Activated CD8-positive, alpha-beta T cell treated with anti-CD3 and anti-CD28 coated beads, Interleukin-2, amount 10 ng/mL, durations not matched to agents 7 days and 5 days (primary cell): Measurements from ENCODE around the gene CADM1. TPM values are rescaled to one million over a fixed set of nuclear protein-coding genes. Genes with fewer than 3 reads are reported as not detected.

Experiments used
- ATAC-seq: fragments of 150-1000 bp; cut with Tn5 transposase; one replicate; pipeline ENCODE4 v1.10.0; 2021; ENCODE audit warnings: moderate library complexity
- CTCF ChIA-PET: fragments of 350-600 bp; sonication (Branson Sonifier 250); formaldehyde crosslinking; loops from one replicate; lab custom pipeline; 2021; ENCODE audit warnings: antibody characterized with exemption; lab: Charles Lee
- POLR2A ChIA-PET: fragments of 350-600 bp; sonication (Branson Sonifier 250); formaldehyde crosslinking; loops from one replicate; lab custom pipeline; 2021; ENCODE audit warnings: antibody characterized with exemption; lab: Charles Lee
- DNase-seq: peaks from one replicate; pipeline ENCODE4 v3.0.0-alpha.2; 2020
- H3K27ac Mint-ChIP-seq: one replicate; pipeline ENCODE4 v1.8.0; 2021; ENCODE audit warnings: mild to moderate bottlenecking, mixed read lengths
- H3K27me3 Mint-ChIP-seq: one replicate; pipeline ENCODE4 v1.8.0; 2021; ENCODE audit warnings: low read depth, mixed read lengths
- H3K36me3 Mint-ChIP-seq: one replicate; pipeline ENCODE4 v1.8.0; 2021; ENCODE audit warnings: low read depth, mixed read lengths
- H3K4me1 Mint-ChIP-seq: one replicate; pipeline ENCODE4 v1.8.0; 2021; ENCODE audit warnings: low read depth, mixed read lengths
- H3K4me3 Mint-ChIP-seq: one replicate; pipeline ENCODE4 v1.8.0; 2021; ENCODE audit warnings: mild to moderate bottlenecking, mixed read lengths
- H3K9me3 Mint-ChIP-seq: one replicate; pipeline ENCODE4 v1.8.0; 2022; ENCODE audit warnings: mixed read lengths; ENCODE audit not compliant: insufficient read depth
- total RNA-seq, 2 experiments: library from RNA; stranded (reverse); gene quantifications; one replicate each; pipeline ENCODE4 v1.2.3, GENCODE V29; 2021

CADM1 gene
- total RNA-seq, 2 experiments from 2014 or later, result 0.31 to 0.74 TPM

GRCh38 chr11:115161876-115162275 lies 342.3 kb downstream of the CADM1 start:
- Mint-ChIP-seq H3K27me3 (no peaks in the 10 kb centered on the region), H3K4me3 (no peak overlapping the region), H3K9me3 (no peaks in the 10 kb centered on the region), H3K36me3 (no peaks in the 10 kb centered on the region), H3K4me1 (no peaks in the 10 kb centered on the region), H3K27ac (no peak overlapping the region)
- ATAC-seq (no peak), DNase-seq (no peak)
- POLR2A ChIA-PET, result no interaction called here
- CTCF ChIA-PET, result no interaction called here

GRCh38 chr11:115159207-115159606 lies 345.0 kb downstream of the CADM1 start:
- Mint-ChIP-seq H3K9me3 (no peaks in the 10 kb centered on the region), H3K36me3 (no peaks in the 10 kb centered on the region), H3K4me3 (no peak overlapping the region), H3K4me1 (no peaks in the 10 kb centered on the region), H3K27me3 (no peaks in the 10 kb centered on the region), H3K27ac (no peak overlapping the region)
- POLR2A ChIA-PET, result no interaction called here
- ATAC-seq (no peak), DNase-seq (no peak)
- CTCF ChIA-PET, result no interaction called here

- Mint-ChIP-seq H3K4me1 (no peaks in the 10 kb centered on the region), H3K9me3 (no peaks in the 10 kb centered on the region), H3K4me3 (no peak overlapping the region), H3K27me3 (no peaks in the 10 kb centered on the region), H3K27ac (no peak overlapping the region), H3K36me3 (no peaks in the 10 kb centered on the region)
- ChIA-PET POLR2A (no interaction called here), CTCF (no interaction called here)
- no peak for ATAC-seq
- DNase-seq, result no peak
Measured at GRCh38 chr11:115158053-115158452, 346.2 kb downstream of the CADM1 start.

GRCh38 chr11:115157247-115157646 lies 347.0 kb downstream of the CADM1 start:
- H3K27ac Mint-ChIP-seq, result no peak overlapping the region
- ChIA-PET POLR2A (no interaction called here), CTCF (no interaction called here)
- no peaks in the 10 kb centered on the region for H3K27me3 Mint-ChIP-seq
- no peaks in the 10 kb centered on the region for H3K4me1 Mint-ChIP-seq
- no peaks in the 10 kb centered on the region for H3K9me3 Mint-ChIP-seq
- no peak overlapping the region for H3K4me3 Mint-ChIP-seq
- DNase-seq, result no peak
- H3K36me3 Mint-ChIP-seq, result no peaks in the 10 kb centered on the region
- no peak for ATAC-seq

- ATAC-seq (no peak), DNase-seq (no peak)
- no peaks in the 10 kb centered on the region for H3K9me3 Mint-ChIP-seq
- CTCF ChIA-PET, result no interaction called here
- H3K27me3 Mint-ChIP-seq, result no peaks in the 10 kb centered on the region
- POLR2A ChIA-PET, result no interaction called here
- H3K27ac Mint-ChIP-seq, result no peak overlapping the region
- no peak overlapping the region for H3K4me3 Mint-ChIP-seq
- H3K4me1 Mint-ChIP-seq, result no peaks in the 10 kb centered on the region
- H3K36me3 Mint-ChIP-seq, result no peaks in the 10 kb centered on the region
Measured at GRCh38 chr11:115155978-115156377, 348.2 kb downstream of the CADM1 start.

GRCh38 chr11:115155320-115155719 lies 348.9 kb downstream of the CADM1 start:
- Mint-ChIP-seq H3K27me3 (no peaks in the 10 kb centered on the region), H3K4me3 (no peak overlapping the region), H3K27ac (no peak overlapping the region), H3K4me1 (no peaks in the 10 kb centered on the region), H3K36me3 (no peaks in the 10 kb centered on the region), H3K9me3 (no peaks in the 10 kb centered on the region)
- ChIA-PET CTCF (no interaction called here), POLR2A (no interaction called here)
- DNase-seq (no peak), ATAC-seq (no peak)

GRCh38 chr11:115154355-115154736 lies 349.9 kb downstream of the CADM1 start:
- CTCF ChIA-PET, result no interaction called here
- no peaks in the 10 kb centered on the region for H3K9me3 Mint-ChIP-seq
- no peak overlapping the region for H3K4me3 Mint-ChIP-seq
- no peak for ATAC-seq
- H3K27ac Mint-ChIP-seq, result no peak overlapping the region
- no peaks in the 10 kb centered on the region for H3K27me3 Mint-ChIP-seq
- no peaks in the 10 kb centered on the region for H3K36me3 Mint-ChIP-seq
- POLR2A ChIA-PET, result no interaction called here
- no peak for DNase-seq
- no peaks in the 10 kb centered on the region for H3K4me1 Mint-ChIP-seq

GRCh38 chr11:115153731-115154354 lies 350.4 kb downstream of the CADM1 start:
- Mint-ChIP-seq H3K4me3 (no peak overlapping the region), H3K9me3 (no peaks in the 10 kb centered on the region), H3K27ac (no peak overlapping the region), H3K36me3 (no peaks in the 10 kb centered on the region), H3K4me1 (no peaks in the 10 kb centered on the region), H3K27me3 (no peaks in the 10 kb centered on the region)
- no peak for DNase-seq
- ChIA-PET CTCF (no interaction called here), POLR2A (no interaction called here)
- no peak for ATAC-seq

- ChIA-PET CTCF (no interaction called here), POLR2A (no interaction called here)
- H3K27ac Mint-ChIP-seq, result no peak overlapping the region
- DNase-seq, result no peak
- H3K27me3 Mint-ChIP-seq, result no peaks in the 10 kb centered on the region
- no peak for ATAC-seq
- H3K36me3 Mint-ChIP-seq, result no peaks in the 10 kb centered on the region
- H3K4me1 Mint-ChIP-seq, result no peaks in the 10 kb centered on the region
- no peaks in the 10 kb centered on the region for H3K9me3 Mint-ChIP-seq
- no peak overlapping the region for H3K4me3 Mint-ChIP-seq
Measured at GRCh38 chr11:115153135-115153534, 351.1 kb downstream of the CADM1 start.

GRCh38 chr11:115151010-115151409 lies 353.2 kb downstream of the CADM1 start:
- ATAC-seq, result no peak
- no peak for DNase-seq
- Mint-ChIP-seq H3K27me3 (no peaks in the 10 kb centered on the region), H3K27ac (no peak overlapping the region), H3K36me3 (no peaks in the 10 kb centered on the region), H3K4me1 (no peaks in the 10 kb centered on the region), H3K4me3 (no peak overlapping the region), H3K9me3 (no peaks in the 10 kb centered on the region)
- CTCF ChIA-PET, result no interaction called here
- POLR2A ChIA-PET, result no interaction called here

- Mint-ChIP-seq H3K4me3 (no peak overlapping the region), H3K27ac (no peak overlapping the region), H3K9me3 (no peaks in the 10 kb centered on the region), H3K4me1 (no peaks in the 10 kb centered on the region), H3K36me3 (no peaks in the 10 kb centered on the region), H3K27me3 (no peaks in the 10 kb centered on the region)
- no peak for DNase-seq
- POLR2A ChIA-PET, result no interaction called here
- no peak for ATAC-seq
- CTCF ChIA-PET, result no interaction called here
Measured at GRCh38 chr11:115148691-115149090, 355.5 kb downstream of the CADM1 start.

- Mint-ChIP-seq H3K4me1 (no peaks in the 10 kb centered on the region), H3K27ac (no peak overlapping the region), H3K9me3 (no peaks in the 10 kb centered on the region), H3K36me3 (no peaks in the 10 kb centered on the region), H3K27me3 (no peaks in the 10 kb centered on the region), H3K4me3 (no peak overlapping the region)
- ChIA-PET POLR2A (no interaction called here), CTCF (no interaction called here)
- ATAC-seq (no peak), DNase-seq (no peak)
Measured at GRCh38 chr11:115148101-115148500, 356.1 kb downstream of the CADM1 start.

GRCh38 chr11:115147243-115147807 lies 356.9 kb downstream of the CADM1 start:
- H3K27me3 Mint-ChIP-seq, result no peaks in the 10 kb centered on the region

More at GRCh38 chr11:115147243-115147807, 356.9 kb downstream of the CADM1 start:
- H3K9me3 Mint-ChIP-seq, result no peaks in the 10 kb centered on the region
- no peak for ATAC-seq
- no peak overlapping the region for H3K27ac Mint-ChIP-seq
- no peak overlapping the region for H3K4me3 Mint-ChIP-seq
- no peak for DNase-seq
- CTCF ChIA-PET, result no interaction called here
- H3K36me3 Mint-ChIP-seq, result no peaks in the 10 kb centered on the region
- POLR2A ChIA-PET, result no interaction called here
- no peaks in the 10 kb centered on the region for H3K4me1 Mint-ChIP-seq
